OCI-LY1 (cell line): Measurements from ENCODE around the gene ZNF224.

Experiments
- H2AFZ ChIP-seq: fragments of 200-600 bp; sonication (generic), shearing (Covaris generic); 2 replicates; pipeline ENCODE4 v1.6.0; 2014; ENCODE audit warnings: antibody characterized with exemption, mild to moderate bottlenecking, low read length
- H3F3A ChIP-seq: fragments of 200-600 bp; sonication (generic), shearing (Covaris generic); 2 replicates; pipeline ENCODE4 v1.6.0; 2014; ENCODE audit warnings: mild to moderate bottlenecking, antibody characterized with exemption, low read length, moderate library complexity; ENCODE audit not compliant: insufficient read depth
- H3K27ac ChIP-seq: fragments of 200-600 bp; sonication (generic); 2 replicates; pipeline ENCODE4 v1.5.1; 2014; ENCODE audit warnings: low read length, mixed run types, mild to moderate bottlenecking, low read depth; ENCODE audit not compliant: poor library complexity, severe bottlenecking
- H3K27me3 ChIP-seq: fragments of 200-600 bp; sonication (generic); 2 replicates; pipeline ENCODE4 v1.6.0; 2014; ENCODE audit warnings: antibody characterized with exemption, mild to moderate bottlenecking, low read length, moderate library complexity; ENCODE audit not compliant: insufficient read depth
- H3K36me3 ChIP-seq: fragments of 200-600 bp; sonication (generic); 2 replicates; pipeline ENCODE4 v1.6.1; 2014; ENCODE audit warnings: mild to moderate bottlenecking, antibody characterized with exemption, low read length, moderate library complexity, mixed read lengths; ENCODE audit not compliant: insufficient read depth
- H3K4me1 ChIP-seq: fragments of 200-600 bp; sonication (generic); 2 replicates; pipeline ENCODE4 v1.5.1; 2014; ENCODE audit warnings: mild to moderate bottlenecking, low read length, moderate library complexity; ENCODE audit not compliant: insufficient read depth, severe bottlenecking
- H3K4me2 ChIP-seq: fragments of 200-600 bp; sonication (generic), shearing (Covaris generic); 2 replicates; pipeline ENCODE4 v1.6.1; 2014; ENCODE audit warnings: low read length
- H3K4me3 ChIP-seq: fragments of 200-600 bp; sonication (generic); 2 replicates; pipeline ENCODE4 v1.5.1; 2014; ENCODE audit warnings: low read length, low read depth, mild to moderate bottlenecking, mixed read lengths; ENCODE audit not compliant: poor library complexity, severe bottlenecking
- H3K79me2 ChIP-seq: fragments of 200-600 bp; shearing (Covaris generic); 2 replicates; pipeline ENCODE4 v1.6.1; 2016; ENCODE audit warnings: mixed run types, low read length, mixed read lengths; ENCODE audit not compliant: insufficient read depth
- H3K9ac ChIP-seq: fragments of 200-600 bp; sonication (generic), shearing (Covaris generic); 2 replicates; pipeline ENCODE4 v1.6.1; 2014; ENCODE audit warnings: mild to moderate bottlenecking, low read length, mixed read lengths
- H3K9me2 ChIP-seq: fragments of 200-600 bp; sonication (generic), shearing (Covaris generic); 2 replicates; pipeline ENCODE4 v1.6.1; 2014; ENCODE audit warnings: low read depth, mild to moderate bottlenecking, low read length, mixed read lengths
- H3K9me3 ChIP-seq: fragments of 200-600 bp; shearing (Covaris generic); 2 replicates; pipeline ENCODE4 v1.6.1; 2014; ENCODE audit warnings: low read length, mixed read lengths
- H4K20me1 ChIP-seq: fragments of 200-600 bp; sonication (generic), shearing (Covaris generic); 2 replicates; pipeline ENCODE4 v1.6.0; 2016; ENCODE audit warnings: mild to moderate bottlenecking, low read length; ENCODE audit not compliant: insufficient read depth
- CTCF ChIP-seq: fragments of 200-600 bp; sonication (generic), shearing (Covaris generic); IDR thresholded peaks from 2 replicates; pipeline ENCODE4 v1.5.1; 2017; ENCODE audit warnings: mild to moderate bottlenecking, antibody characterized with exemption, low read length, moderate library complexity, mixed read lengths
- EZH2 ChIP-seq: fragments of 200-600 bp; sonication (generic), shearing (Covaris generic); IDR thresholded peaks from 2 replicates; pipeline ENCODE4 v1.8.0; 2017; ENCODE audit warnings: borderline replicate concordance, mixed run types, mild to moderate bottlenecking, antibody characterized with exemption, low read length, moderate library complexity, mixed read lengths

The ZNF224 gene

GRCh38 chr19:44131955-44132354 lies 37.8 kb downstream of the ZNF224 start:
- H3K4me2 ChIP-seq: no peak overlapping the region
- H3K9me2 ChIP-seq: no peaks in the 10 kb centered on the region
- H3K4me1 ChIP-seq: no peaks in the 10 kb centered on the region
- H3K9me3 ChIP-seq: no peaks in the 10 kb centered on the region
- H3F3A ChIP-seq: no peaks in the 10 kb centered on the region
- H3K27ac ChIP-seq: no peak overlapping the region
- no peaks in the 10 kb centered on the region for H3K79me2 ChIP-seq
- H3K36me3 ChIP-seq: peaks cover 23% of the 10 kb centered on the region
- no peak overlapping the region for H3K9ac ChIP-seq
- no peaks in the 10 kb centered on the region for H4K20me1 ChIP-seq
- no peaks in the 10 kb centered on the region for H3K27me3 ChIP-seq
- TF ChIP-seq EZH2 (no peak), CTCF (no peak)
- H3K4me3 ChIP-seq: no peak overlapping the region
- H2AFZ ChIP-seq: no peak overlapping the region

- Histone ChIP-seq H4K20me1 (no peaks in the 10 kb centered on the region), H3K4me2 (no peak within 1 kb of the TSS), H3K27me3 (no peaks in the 10 kb centered on the region), H3K4me1 (no peaks in the 10 kb centered on the region), H3K9me2 (no peaks in the 10 kb centered on the region), H3K4me3 (no peak within 1 kb of the TSS), H3K9ac (no peak within 1 kb of the TSS), H3K36me3 (no peaks in the 10 kb centered on the region), H3F3A (no peaks in the 10 kb centered on the region), H3K79me2 (no peaks in the 10 kb centered on the region), H3K27ac (no peak within 1 kb of the TSS), H3K9me3 (no peaks in the 10 kb centered on the region), H2AFZ (no peak within 1 kb of the TSS)
- no peak for TF ChIP-seq EZH2
- no peak for TF ChIP-seq CTCF
These were observed 47.3 kb downstream of the ZNF224 start, which contains the start of gene ZNF234 for GRCh38 chr19:44141191-44142058. Gene ZNF234 (plus strand): TSS chr19:44141554. CDS start chr19:44144633, 3,079 bp downstream.

DNA sequence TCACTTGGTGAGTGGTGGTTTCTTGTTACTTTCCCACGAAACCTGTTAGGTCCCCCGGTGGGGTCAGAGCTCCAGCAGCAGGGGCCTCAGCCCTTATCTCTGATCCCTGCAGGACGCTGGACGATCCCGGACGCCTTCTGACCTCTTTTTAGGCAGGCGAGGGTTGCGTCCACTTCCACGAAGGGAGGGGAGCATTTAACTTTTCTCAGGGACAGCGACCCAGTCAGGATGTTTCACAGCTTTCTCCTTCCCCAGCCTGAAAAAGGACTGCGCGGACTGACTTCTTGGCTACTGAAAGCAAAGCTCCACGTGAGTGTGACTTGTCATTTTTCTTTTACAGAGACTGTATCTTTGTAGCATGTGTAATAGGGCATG lies 47.9 kb downstream of the ZNF224 start:
- H3K27ac ChIP-seq: no peak overlapping the region
- H3K4me2 ChIP-seq: no peak overlapping the region

More for the DNA sequence above, 47.9 kb downstream of the ZNF224 start:
- no peaks in the 10 kb centered on the region for H3K27me3 ChIP-seq
- no peaks in the 10 kb centered on the region for H3K9me3 ChIP-seq
- H3F3A ChIP-seq: no peaks in the 10 kb centered on the region
- no peak overlapping the region for H3K4me3 ChIP-seq
- H3K36me3 ChIP-seq: no peaks in the 10 kb centered on the region
- H3K9me2 ChIP-seq: no peaks in the 10 kb centered on the region
- H2AFZ ChIP-seq: no peak overlapping the region
- no peak overlapping the region for H3K9ac ChIP-seq
- TF ChIP-seq EZH2 (no peak), CTCF (no peak)
- H3K79me2 ChIP-seq: no peaks in the 10 kb centered on the region
- H3K4me1 ChIP-seq: no peaks in the 10 kb centered on the region
- H4K20me1 ChIP-seq: no peaks in the 10 kb centered on the region
